ENCODE measurements around the gene FUS.

DNA sequence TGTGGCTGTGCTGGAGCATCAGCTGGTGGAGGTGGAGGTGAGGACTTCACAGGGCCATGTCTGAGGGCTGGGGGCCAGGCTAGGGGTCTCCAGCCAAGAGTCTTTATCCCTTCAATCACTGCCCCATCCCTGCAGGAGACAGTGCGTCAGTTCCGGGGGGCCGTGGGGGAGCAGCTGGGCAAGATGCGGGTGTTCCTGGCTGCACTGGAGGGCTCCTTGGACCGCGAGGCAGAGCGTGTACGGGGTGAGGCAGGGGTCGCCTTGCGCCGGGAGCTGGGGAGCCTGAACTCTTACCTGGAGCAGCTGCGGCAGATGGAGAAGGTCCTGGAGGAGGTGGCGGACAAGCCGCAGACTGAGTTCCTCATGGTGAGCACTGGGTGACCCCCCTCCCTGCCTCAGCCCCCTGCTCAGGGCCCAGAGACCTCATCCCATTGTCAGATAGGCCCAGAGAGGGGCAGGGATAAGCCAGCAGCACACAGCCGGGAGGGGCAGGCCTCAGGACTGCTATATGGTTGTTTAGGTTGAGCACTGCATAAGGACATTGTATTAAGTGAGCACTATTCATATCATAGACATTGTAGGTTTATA lies 39.3 kb downstream of the FUS start:
- TF ChIP-seq, protein P1, sequence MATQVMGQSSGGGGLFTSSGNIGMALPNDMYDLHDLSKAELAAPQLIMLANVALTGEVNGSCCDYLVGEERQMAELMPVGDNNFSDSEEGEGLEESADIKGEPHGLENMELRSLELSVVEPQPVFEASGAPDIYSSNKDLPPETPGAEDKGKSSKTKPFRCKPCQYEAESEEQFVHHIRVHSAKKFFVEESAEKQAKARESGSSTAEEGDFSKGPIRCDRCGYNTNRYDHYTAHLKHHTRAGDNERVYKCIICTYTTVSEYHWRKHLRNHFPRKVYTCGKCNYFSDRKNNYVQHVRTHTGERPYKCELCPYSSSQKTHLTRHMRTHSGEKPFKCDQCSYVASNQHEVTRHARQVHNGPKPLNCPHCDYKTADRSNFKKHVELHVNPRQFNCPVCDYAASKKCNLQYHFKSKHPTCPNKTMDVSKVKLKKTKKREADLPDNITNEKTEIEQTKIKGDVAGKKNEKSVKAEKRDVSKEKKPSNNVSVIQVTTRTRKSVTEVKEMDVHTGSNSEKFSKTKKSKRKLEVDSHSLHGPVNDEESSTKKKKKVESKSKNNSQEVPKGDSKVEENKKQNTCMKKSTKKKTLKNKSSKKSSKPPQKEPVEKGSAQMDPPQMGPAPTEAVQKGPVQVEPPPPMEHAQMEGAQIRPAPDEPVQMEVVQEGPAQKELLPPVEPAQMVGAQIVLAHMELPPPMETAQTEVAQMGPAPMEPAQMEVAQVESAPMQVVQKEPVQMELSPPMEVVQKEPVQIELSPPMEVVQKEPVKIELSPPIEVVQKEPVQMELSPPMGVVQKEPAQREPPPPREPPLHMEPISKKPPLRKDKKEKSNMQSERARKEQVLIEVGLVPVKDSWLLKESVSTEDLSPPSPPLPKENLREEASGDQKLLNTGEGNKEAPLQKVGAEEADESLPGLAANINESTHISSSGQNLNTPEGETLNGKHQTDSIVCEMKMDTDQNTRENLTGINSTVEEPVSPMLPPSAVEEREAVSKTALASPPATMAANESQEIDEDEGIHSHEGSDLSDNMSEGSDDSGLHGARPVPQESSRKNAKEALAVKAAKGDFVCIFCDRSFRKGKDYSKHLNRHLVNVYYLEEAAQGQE (IDR thresholded peaks at IDR 0.05; ENCODE audit: unreplicated experiment): no peak
- TF ChIP-seq, protein P2, sequence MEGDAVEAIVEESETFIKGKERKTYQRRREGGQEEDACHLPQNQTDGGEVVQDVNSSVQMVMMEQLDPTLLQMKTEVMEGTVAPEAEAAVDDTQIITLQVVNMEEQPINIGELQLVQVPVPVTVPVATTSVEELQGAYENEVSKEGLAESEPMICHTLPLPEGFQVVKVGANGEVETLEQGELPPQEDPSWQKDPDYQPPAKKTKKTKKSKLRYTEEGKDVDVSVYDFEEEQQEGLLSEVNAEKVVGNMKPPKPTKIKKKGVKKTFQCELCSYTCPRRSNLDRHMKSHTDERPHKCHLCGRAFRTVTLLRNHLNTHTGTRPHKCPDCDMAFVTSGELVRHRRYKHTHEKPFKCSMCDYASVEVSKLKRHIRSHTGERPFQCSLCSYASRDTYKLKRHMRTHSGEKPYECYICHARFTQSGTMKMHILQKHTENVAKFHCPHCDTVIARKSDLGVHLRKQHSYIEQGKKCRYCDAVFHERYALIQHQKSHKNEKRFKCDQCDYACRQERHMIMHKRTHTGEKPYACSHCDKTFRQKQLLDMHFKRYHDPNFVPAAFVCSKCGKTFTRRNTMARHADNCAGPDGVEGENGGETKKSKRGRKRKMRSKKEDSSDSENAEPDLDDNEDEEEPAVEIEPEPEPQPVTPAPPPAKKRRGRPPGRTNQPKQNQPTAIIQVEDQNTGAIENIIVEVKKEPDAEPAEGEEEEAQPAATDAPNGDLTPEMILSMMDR (conservative IDR thresholded peaks at IDR 0.05; ENCODE audit: low read depth in 2 of 2): no peak
- TF ChIP-seq NANOG (IDR thresholded peaks at IDR 0.05; ENCODE audit: borderline replicate concordance) (no peak), POLR2AphosphoS5 (IDR thresholded peaks at IDR 0.05; ENCODE audit: low read depth) (no peak), EZH2phosphoT487 (IDR thresholded peaks at IDR 0.05; ENCODE audit: unreplicated experiment) (no peak), CREB1 (CRISPR knock-in tag; IDR thresholded peaks at IDR 0.05; ENCODE audit: low read depth) (no peak)
